B cell (primary cell): ENCODE data around the gene DHX34. TPM values are rescaled to one million over a fixed set of nuclear protein-coding genes. Genes with fewer than 3 reads are reported as not detected.

ENCODE experiments used
- ATAC-seq: fragments of 200-7000 bp; cut with Tn5 transposase; one replicate; pipeline ENCODE4 v1.10.0; 2021; ENCODE audit warnings: low read depth, mild to moderate bottlenecking, moderate number of reproducible peaks, moderate library complexity
- CTCF ChIA-PET: fragments of 350-600 bp; sonication (Branson Sonifier 250); formaldehyde crosslinking; loops from one replicate; lab custom pipeline; 2021; ENCODE audit warnings: antibody characterized with exemption, inconsistent platforms; lab: Charles Lee
- POLR2A ChIA-PET: fragments of 350-600 bp; sonication (Branson Sonifier 250); formaldehyde crosslinking; loops from one replicate; lab custom pipeline; 2021; ENCODE audit warnings: antibody characterized with exemption; lab: Charles Lee
- DNase-seq: peaks from one replicate; pipeline ENCODE4 v3.0.0; 2013
- H2AFZ ChIP-seq: 2 replicates; pipeline ENCODE4 v1.6.1; 2012; ENCODE audit warnings: mild to moderate bottlenecking, low read depth, low read length; ENCODE audit not compliant: insufficient read depth, poor library complexity, severe bottlenecking
- H3K27ac ChIP-seq, 2 donors: 1 replicate in 1 of 2; 2 replicates in 1 of 2; pipeline ENCODE4 v1.5.1; 2012 to 2013; ENCODE audit warnings: low read length in 2 of 2, mild to moderate bottlenecking in 2 of 2, moderate library complexity in 1 of 2
- H3K27me3 ChIP-seq, 4 experiments: fragments of 200-600 bp in 1 of 4; sonication (generic) in 1 of 4; replicated peaks in 1 of 4; 1 replicate in 2 of 4; 2 replicates in 2 of 4; pipeline versions ENCODE4 v1.6.1 to v1.7.0; 2013 to 2016; ENCODE audit warnings: low read length in 3 of 4, mild to moderate bottlenecking in 2 of 4, mixed read lengths in 1 of 4, moderate library complexity in 1 of 4; ENCODE audit not compliant: insufficient read depth in 4 of 4, control insufficient read depth in 3 of 4; ENCODE audit errors: control extremely low read depth in 1 of 4
- H3K36me3 ChIP-seq, 2 experiments: replicated peaks in 1 of 2; 1 replicate in 1 of 2; 2 replicates in 1 of 2; pipeline versions ENCODE4 v1.6.1 to v1.7.1; 2013; ENCODE audit warnings: low read length in 1 of 2; ENCODE audit not compliant: insufficient read depth in 2 of 2, control insufficient read depth in 1 of 2; ENCODE audit errors: control extremely low read depth in 1 of 2, extremely low read depth in 1 of 2
- H3K4me1 ChIP-seq, 2 donors: fragments of 200-600 bp in 1 of 2; sonication (generic) in 1 of 2; 1 replicate in 1 of 2; 2 replicates in 1 of 2; pipeline versions ENCODE4 v1.5.1 to v1.6.1; 2013 to 2017; ENCODE audit warnings: low read length in 2 of 2; ENCODE audit not compliant: control insufficient read depth in 2 of 2, insufficient read depth in 2 of 2
- H3K4me2 ChIP-seq: replicated peaks from 2 replicates; pipeline ENCODE3; 2012; ENCODE audit warnings: mild to moderate bottlenecking, low read depth, low read length; ENCODE audit not compliant: poor library complexity, severe bottlenecking
- H3K4me3 ChIP-seq, 5 experiments: fragments of 200-600 bp in 1 of 5; sonication (generic) in 1 of 5; 1 replicate in 3 of 5; 2 replicates in 2 of 5; pipeline versions ENCODE4 v1.5.1 to v1.7.0; 2011 to 2016; ENCODE audit warnings: low read length in 4 of 5, mild to moderate bottlenecking in 4 of 5, low read depth in 2 of 5, control low read depth in 1 of 5, moderate library complexity in 1 of 5; ENCODE audit not compliant: insufficient read depth in 1 of 5; ENCODE audit errors: control extremely low read depth in 1 of 5, extremely low read depth in 1 of 5
- H3K79me2 ChIP-seq: fragments of 200-600 bp; sonication (generic); one replicate; pipeline ENCODE4 v1.6.0; 2016; ENCODE audit warnings: low read length; ENCODE audit not compliant: control insufficient read depth, insufficient read depth
- H3K9ac ChIP-seq: fragments of 200-600 bp; sonication (generic); 2 replicates; pipeline ENCODE4 v1.6.1; 2017; ENCODE audit warnings: mild to moderate bottlenecking, low read length, moderate library complexity
- H3K9me3 ChIP-seq, 3 donors: one replicate each; pipeline versions ENCODE4 v1.6.1 to v1.7.1; 2013; ENCODE audit warnings: low read length in 2 of 3; ENCODE audit not compliant: control insufficient read depth in 2 of 3, insufficient read depth in 1 of 3; ENCODE audit errors: control extremely low read depth in 1 of 3
- H4K20me1 ChIP-seq: 2 replicates; pipeline ENCODE4 v1.6.0; 2012; ENCODE audit warnings: mild to moderate bottlenecking, low read length; ENCODE audit not compliant: insufficient read depth, control insufficient read depth, poor library complexity, severe bottlenecking
- H3K27ac Mint-ChIP-seq: one replicate; pipeline ENCODE4 v1.8.0; 2021; ENCODE audit warnings: mixed read lengths
- H3K27me3 Mint-ChIP-seq: one replicate; pipeline ENCODE4 v1.8.0; 2021; ENCODE audit warnings: mixed read lengths
- H3K4me1 Mint-ChIP-seq: one replicate; pipeline ENCODE4 v1.8.0; 2021; ENCODE audit warnings: mixed read lengths
- H3K4me3 Mint-ChIP-seq: one replicate; pipeline ENCODE4 v1.8.0; 2021; ENCODE audit warnings: mixed read lengths
- H3K9me3 Mint-ChIP-seq: one replicate; pipeline ENCODE4 v1.8.0; 2022; ENCODE audit warnings: mixed read lengths; ENCODE audit not compliant: insufficient read depth
- EZH2 ChIP-seq: IDR thresholded peaks from 2 replicates; pipeline ENCODE4 v1.6.1; 2012; ENCODE audit warnings: borderline replicate concordance, low read depth, mild to moderate bottlenecking, moderate library complexity, low read length; ENCODE audit not compliant: insufficient read depth, poor library complexity, severe bottlenecking
- WGBS: methylation state at CpG from one replicate; pipeline ENCODE4 v1.1.5; 2013; ENCODE audit warnings: missing lambda C conversion rate; ENCODE audit not compliant: insufficient coverage; 5-methylcytosine and 5-hydroxymethylcytosine counted together
- intact Hi-C: fragments of 100-400 bp; cut with micrococcal nuclease; formaldehyde crosslinking; loops from one replicate; pipeline ENCODE4 v1.10.0; 2022
- polyA plus RNA-seq: library from polyadenylated mRNA; depleted of rRNA; stranded (reverse); fragments of >200 nt; gene quantifications from 2 replicates; pipeline ENCODE4 v1.2.3, GENCODE V29; 2012
- total RNA-seq, 2 donors: library from RNA; stranded (reverse); fragments of 120-200 nt in 1 of 2; gene quantifications; 1 replicate in 1 of 2; 2 replicates in 1 of 2; pipeline versions ENCODE4 v1.2.3 to v1.2.4, GENCODE V29; 2013 to 2022
- TF ChIP-seq, protein P1 (sequence below): fragments of 200-600 bp; IDR thresholded peaks from one replicate; pipeline ENCODE4 v1.8.0; 2022; ENCODE audit warnings: antibody characterized with exemption, mild to moderate bottlenecking

DHX34 gene
- total and polyA plus RNA-seq, 2 donors (not counting 1 experiment from before 2014, with no cell fraction given) = 25.1 to 31.3 TPM

DNA sequence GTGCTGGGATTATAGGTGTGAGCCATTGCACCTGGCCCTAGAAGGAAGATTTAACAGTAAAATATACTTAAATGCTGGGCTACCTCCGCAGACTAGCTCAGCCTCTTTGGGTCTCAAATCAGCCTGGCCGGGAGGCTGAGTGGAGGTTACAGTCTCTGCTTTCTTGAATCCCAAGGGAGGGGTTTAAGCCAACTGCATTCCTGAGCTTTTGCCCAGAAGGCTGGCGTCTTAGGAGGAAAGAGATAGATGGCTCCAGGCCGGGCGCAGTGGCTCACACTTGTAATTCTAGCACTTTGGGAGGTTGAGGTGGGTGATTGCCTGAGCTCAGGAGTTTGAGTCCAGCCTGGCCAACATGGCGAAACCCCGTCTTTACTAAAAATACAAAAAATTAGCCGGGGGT is 40.1 kb upstream of the DHX34 start:
- H3K27ac ChIP-seq = no peak overlapping the region
- H3K27me3 ChIP-seq = peaks cover 0 to 20% (median 2%) of the 10 kb centered on the region in 4 experiments
- no peak overlapping the region for H3K4me3 ChIP-seq
- WGBS = 85% methylated on average over 8 of the region's 8 CpGs
- H3K9ac ChIP-seq = no peak overlapping the region
- H2AFZ ChIP-seq = no peak overlapping the region
- H3K9me3 ChIP-seq = peaks cover 0 to 5% (median 0%) of the 10 kb centered on the region in 3 donors
- H4K20me1 ChIP-seq = no peaks in the 10 kb centered on the region
- H3K4me1 Mint-ChIP-seq = peaks cover 4% of the 10 kb centered on the region
- H3K79me2 ChIP-seq = no peaks in the 10 kb centered on the region
- peaks cover 29% of the 10 kb centered on the region for H3K27me3 Mint-ChIP-seq
- no peak for DNase-seq
- CTCF ChIA-PET = interaction anchor here (1.2 to 2.0 kb wide), 3 partner anchors 22 to 82 kb away, joined by 3 to 7 read pairs (median 4); no protein-coding TSS in a partner anchor
- no peaks in the 10 kb centered on the region for H3K36me3 ChIP-seq
- no peak for ATAC-seq
- peaks cover 5% of the 10 kb centered on the region in 2 donors for H3K4me1 ChIP-seq
- TF ChIP-seq, protein P1, sequence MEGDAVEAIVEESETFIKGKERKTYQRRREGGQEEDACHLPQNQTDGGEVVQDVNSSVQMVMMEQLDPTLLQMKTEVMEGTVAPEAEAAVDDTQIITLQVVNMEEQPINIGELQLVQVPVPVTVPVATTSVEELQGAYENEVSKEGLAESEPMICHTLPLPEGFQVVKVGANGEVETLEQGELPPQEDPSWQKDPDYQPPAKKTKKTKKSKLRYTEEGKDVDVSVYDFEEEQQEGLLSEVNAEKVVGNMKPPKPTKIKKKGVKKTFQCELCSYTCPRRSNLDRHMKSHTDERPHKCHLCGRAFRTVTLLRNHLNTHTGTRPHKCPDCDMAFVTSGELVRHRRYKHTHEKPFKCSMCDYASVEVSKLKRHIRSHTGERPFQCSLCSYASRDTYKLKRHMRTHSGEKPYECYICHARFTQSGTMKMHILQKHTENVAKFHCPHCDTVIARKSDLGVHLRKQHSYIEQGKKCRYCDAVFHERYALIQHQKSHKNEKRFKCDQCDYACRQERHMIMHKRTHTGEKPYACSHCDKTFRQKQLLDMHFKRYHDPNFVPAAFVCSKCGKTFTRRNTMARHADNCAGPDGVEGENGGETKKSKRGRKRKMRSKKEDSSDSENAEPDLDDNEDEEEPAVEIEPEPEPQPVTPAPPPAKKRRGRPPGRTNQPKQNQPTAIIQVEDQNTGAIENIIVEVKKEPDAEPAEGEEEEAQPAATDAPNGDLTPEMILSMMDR = no peak
- no peak for TF ChIP-seq EZH2
- intact Hi-C loops = loop anchor here (5.0 kb wide), 1 partner anchor 38 kb away; the partner anchor contains the start of gene DHX34
- H3K9me3 Mint-ChIP-seq = no peaks in the 10 kb centered on the region
- H3K27ac Mint-ChIP-seq = no peak overlapping the region
- no peak overlapping the region for H3K4me2 ChIP-seq
- no peak overlapping the region for H3K4me3 Mint-ChIP-seq
- POLR2A ChIA-PET = interaction anchor here (0.6 kb wide), 1 partner anchor 35 kb away, joined by 5 read pairs; no protein-coding TSS in a partner anchor

- peaks cover 0 to 5% (median 0%) of the 10 kb centered on the region in 3 donors for H3K9me3 ChIP-seq
- Mint-ChIP-seq H3K27me3 (peaks cover 30% of the 10 kb centered on the region), H3K4me3 (no peak within 1 kb of the TSS), H3K4me1 (peaks cover 4% of the 10 kb centered on the region), H3K9me3 (no peaks in the 10 kb centered on the region), H3K27ac (no peak within 1 kb of the TSS)
- no peak within 1 kb of the TSS for H3K4me2 ChIP-seq
- TF ChIP-seq, protein P1 = no peak
- TF ChIP-seq EZH2 = no peak
- no peak within 1 kb of the TSS for H2AFZ ChIP-seq
- CTCF ChIA-PET = interaction anchor here (2.0 kb wide), 1 partner anchor 25 kb away, joined by 7 read pairs; no protein-coding TSS in a partner anchor
- H3K36me3 ChIP-seq = no peaks in the 10 kb centered on the region
- no peak for ATAC-seq
- H3K27me3 ChIP-seq = peaks cover 0 to 17% (median 2%) of the 10 kb centered on the region in 4 experiments
- H4K20me1 ChIP-seq = no peaks in the 10 kb centered on the region
- POLR2A ChIA-PET = interaction anchor here (0.6 kb wide), 1 partner anchor 36 kb away, joined by 5 read pairs; no protein-coding TSS in a partner anchor
- H3K79me2 ChIP-seq = no peaks in the 10 kb centered on the region
- DNase-seq = no peak
- H3K27ac ChIP-seq = no peak within 1 kb of the TSS
- H3K4me3 ChIP-seq = peak within 1 kb of the TSS in 1 of 5 experiments; percentile 82
- 8% methylated on average over 8 of the region's 12 CpGs for WGBS
- H3K4me1 ChIP-seq = peaks cover 5% of the 10 kb centered on the region in 2 donors
- intact Hi-C loops = loop anchor here (5.0 kb wide), 1 partner anchor 38 kb away; the partner anchor contains the start of gene DHX34
- no peak within 1 kb of the TSS for H3K9ac ChIP-seq
These were observed 39.5 kb upstream of the DHX34 start, which contains the start of gene C5AR1 for GRCh38 chr19:47309608-47310007. Gene C5AR1, plus strand, starts transcription at chr19:47309861. Its CDS starts 35 bp downstream, at chr19:47309896.
